Tibial nerve (tissue), 4 donors: ENCODE results near the gene TRERF1.

Experiments used
- CTCF ChIP-seq, 5 experiments: fragments of 200-600 bp in 3 of 5; fragments of 450-650 bp in 2 of 5; sonication (generic) in 3 of 5; IDR thresholded peaks; one replicate each; pipeline ENCODE4 v1.5.1; 2016 to 2019; ENCODE audit warnings: antibody characterized with exemption in 5 of 5, mild to moderate bottlenecking in 3 of 5, moderate library complexity in 2 of 5
- EP300 ChIP-seq, 2 donors: sonication (generic); formaldehyde crosslinking; IDR thresholded peaks; one replicate each; pipeline ENCODE4 v1.6.1; 2017; ENCODE audit warnings: antibody characterized with exemption in 2 of 2, mild to moderate bottlenecking in 1 of 2
- POLR2A ChIP-seq, 2 donors: fragments of 450-650 bp; IDR thresholded peaks; one replicate each; pipeline ENCODE4 v1.6.1; 2017; ENCODE audit warnings: antibody characterized with exemption in 2 of 2, mild to moderate bottlenecking in 2 of 2, moderate library complexity in 2 of 2

DNA sequence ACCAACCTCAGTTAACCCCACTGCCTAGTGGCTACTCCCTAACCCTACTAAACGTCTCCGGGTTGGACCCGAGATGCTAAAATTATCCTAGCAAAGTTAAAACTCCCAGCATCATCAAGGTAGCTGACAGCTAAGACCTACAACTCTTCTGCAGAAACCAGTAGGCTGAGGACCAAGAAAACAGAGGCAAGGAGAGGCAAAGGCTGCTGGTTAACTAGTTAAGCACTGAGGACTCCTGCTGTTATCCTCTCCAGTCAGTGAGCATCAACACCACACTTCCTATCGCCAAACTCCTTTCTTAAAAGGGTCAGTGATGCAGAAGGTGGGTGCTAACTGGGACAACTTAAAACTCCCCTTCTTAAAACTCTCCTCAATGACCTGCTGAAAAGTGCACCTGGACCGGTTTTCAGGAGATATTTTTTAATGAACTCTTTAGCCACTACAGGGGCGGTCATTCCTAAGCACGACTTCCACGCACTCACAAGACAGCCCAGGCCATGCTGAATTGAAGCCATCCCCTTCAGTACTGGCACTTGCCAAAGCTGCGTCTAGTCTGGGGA is 1.7 kb downstream of the TRERF1 start:
- TF ChIP-seq POLR2A (IDR thresholded peaks at IDR 0.05) (no peak), CTCF (IDR thresholded peaks at IDR 0.05) (no peak), EP300 (IDR thresholded peaks at IDR 0.05) (no peak)
